ENCODE data around the gene PTPRN2. TPM values are rescaled to one million over a fixed set of nuclear protein-coding genes. Genes with fewer than 3 reads are reported as not detected.

The PTPRN2 gene
- total and polyA plus RNA-seq, 9 of the 15 experiments (the other 6 are each of a cell fraction or from before 2014, with no cell fraction given) = not detected

- Histone ChIP-seq H3K9ac (ENCODE audit: insufficient read depth in 1 of 2, low read depth in 2 of 2, low read length in 2 of 2) (no peak overlapping the region), H2AFZ (ENCODE audit: low read depth, low read length) (no peak overlapping the region), H3K9me3 (replicated peaks; ENCODE audit: control insufficient read depth, insufficient read depth, low read depth, low read length) (no peaks in the 10 kb centered on the region; the same call in 1 of the 2 replicates), H3K36me3 (ENCODE audit: control insufficient read depth, insufficient read depth, low read length) (no peaks in the 10 kb centered on the region), H3K27ac (ENCODE audit: extremely low read depth, low read depth, low read length) (no peak overlapping the region), H3K9me1 (ENCODE audit: control insufficient read depth, insufficient read depth, low read length) (no peaks in the 10 kb centered on the region), H3K4me2 (ENCODE audit: insufficient read depth, low read length) (no peak overlapping the region), H3K4me1 (replicated peaks in 1 of 2; ENCODE audit: control insufficient read depth in 2 of 2, insufficient read depth in 2 of 2, low read length in 2 of 2) (peaks cover 3 to 5% of the 10 kb centered on the region in 2 experiments; a peak in 2 of 5 replicates), H3K79me2 (ENCODE audit: control insufficient read depth, insufficient read depth, low read length) (no peaks in the 10 kb centered on the region), H3K27me3 (ENCODE audit: control insufficient read depth in 2 of 2, insufficient read depth in 2 of 2, low read length in 2 of 2) (peaks cover 25 to 37% of the 10 kb centered on the region in 2 experiments), H3K4me3 (no peak overlapping the region), H4K20me1 (replicated peaks; ENCODE audit: control insufficient read depth, insufficient read depth, low read length) (peaks cover 5% of the 10 kb centered on the region)
- CTCF ChIA-PET (ENCODE audit: low intra/inter-chr PET ratio) = no interaction called here
- FAIRE-seq = peak; percentile 19
- no peak for DNase-seq (ENCODE audit: extremely low read depth in 1 of 4, low spot score in 3 of 4)
- TF ChIP-seq MCM3 (IDR thresholded peaks at IDR 0.05) (no peak), IRF2 (CRISPR knock-in tag; IDR thresholded peaks at IDR 0.05) (no peak), USF1 (CRISPR knock-in tag; IDR thresholded peaks at IDR 0.05) (no peak), CBFB (CRISPR knock-in tag; IDR thresholded peaks at IDR 0.05) (no peak), ZC3H8 (IDR thresholded peaks at IDR 0.05) (no peak), SMAD1 (IDR thresholded peaks at IDR 0.05; ENCODE audit: low read depth, low read length, partially characterized antibody) (no peak), KLF10 (CRISPR knock-in tag; IDR thresholded peaks at IDR 0.05) (no peak), KDM2B (CRISPR knock-in tag; IDR thresholded peaks at IDR 0.05) (no peak), KLF16 (IDR thresholded peaks at IDR 0.05) (no peak)
- POLR2A ChIA-PET = interaction anchor here (0.6 to 1.1 kb wide), 2 partner anchors 9 to 547 kb away, joined by 3 read pairs; no protein-coding TSS in a partner anchor
- intact Hi-C loops (cut with micrococcal nuclease) (no loop called here), in situ Hi-C loops (cut with MboI) (no loop called here)
- no TSS peak for BruUV-seq (replicated peaks)
- ATAC-seq = no peak
- 1% methylated on average over 7 of the region's 7 CpGs for WGBS (ENCODE audit: insufficient coverage, low coverage, missing lambda C conversion rate)
Measured at GRCh38 chr7:158581440-158582088, 6.1 kb downstream of the PTPRN2 start.
